EL (cell line): Measurements from ENCODE around the gene FRMPD3.

Experiments used
- DNase-seq: peaks from one replicate; pipeline ENCODE4 v3.0.0-alpha.2; 2016

FRMPD3 gene

DNA sequence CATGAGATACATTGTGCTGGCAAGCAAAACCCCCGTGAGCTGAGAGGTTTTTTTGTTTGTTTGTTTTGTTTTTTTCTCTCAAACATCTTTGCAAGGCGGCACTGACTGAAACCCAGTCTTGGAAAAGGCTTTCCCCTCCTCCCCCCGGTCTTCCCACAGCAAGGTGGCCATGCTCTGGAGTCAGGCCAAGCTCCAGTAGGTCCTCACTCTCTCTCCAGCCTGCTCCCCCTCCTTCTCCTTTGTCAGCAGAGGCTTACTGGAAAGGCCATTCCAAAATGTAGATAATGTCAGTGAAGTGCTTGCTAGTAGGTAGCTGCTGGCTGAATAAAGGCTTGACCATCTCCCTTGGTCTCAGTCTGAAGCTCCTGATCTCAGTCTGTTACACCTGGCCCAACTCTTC, 32.6 kb downstream of the FRMPD3 start:
- DNase-seq: no peak

DNA sequence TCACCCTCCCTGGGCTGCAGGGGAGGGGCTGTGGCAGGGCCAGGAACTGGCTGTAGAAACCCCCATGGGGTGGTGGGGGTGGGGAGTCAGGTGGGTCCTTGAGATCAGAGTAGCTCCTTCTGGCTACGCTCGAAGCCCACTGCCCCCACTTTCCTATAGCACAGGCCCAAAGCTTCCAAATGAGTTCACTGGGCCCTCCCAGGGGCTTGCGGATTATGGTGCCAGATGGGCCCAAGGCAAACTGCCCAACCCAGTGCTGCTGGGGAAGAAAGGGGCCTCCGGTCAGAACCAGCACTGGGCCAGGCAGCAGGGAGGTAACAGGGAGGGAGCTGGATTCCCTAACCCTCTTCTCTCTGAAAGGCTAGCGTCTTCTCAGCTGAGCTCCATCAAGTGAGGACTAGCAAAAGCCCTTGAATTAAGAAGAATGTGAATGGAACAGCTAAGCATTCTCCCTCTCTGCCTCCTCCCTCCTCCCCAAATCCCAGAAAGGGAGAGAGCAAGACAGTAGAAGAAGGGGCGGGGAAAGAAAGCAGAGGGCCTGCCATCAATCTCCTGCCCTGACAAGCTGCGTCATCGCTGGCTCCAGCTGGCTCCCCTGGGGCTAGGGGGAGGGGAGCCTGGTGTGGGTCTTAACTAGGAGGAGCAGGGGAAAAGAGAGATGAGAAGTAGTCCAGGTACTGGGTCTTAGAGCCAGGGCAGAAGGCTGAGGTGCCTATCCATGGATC, 34.7 kb downstream of the FRMPD3 start:
- peak; percentile 2 for DNase-seq

DNA sequence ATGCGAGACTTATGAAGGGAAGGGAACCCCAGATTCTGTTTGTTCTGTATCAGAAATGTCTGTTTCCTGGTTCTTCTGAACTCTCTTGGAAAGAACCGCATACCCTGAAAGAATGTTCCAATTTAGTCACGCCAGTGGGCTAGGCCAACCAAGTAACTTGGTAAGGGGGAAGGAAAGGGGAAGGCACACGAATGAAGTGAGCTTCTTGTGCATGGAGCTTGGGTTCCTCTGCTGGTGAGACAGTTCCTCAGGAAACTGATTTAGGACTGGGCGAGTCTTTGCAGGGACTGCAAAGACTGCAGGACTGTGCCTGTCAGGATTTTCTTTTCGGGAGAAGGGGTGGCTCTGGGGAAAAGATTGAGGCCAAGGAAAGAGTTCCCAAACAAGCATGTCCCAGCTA, 35.6 kb downstream of the FRMPD3 start:
- DNase-seq: peak; percentile 0

DNA sequence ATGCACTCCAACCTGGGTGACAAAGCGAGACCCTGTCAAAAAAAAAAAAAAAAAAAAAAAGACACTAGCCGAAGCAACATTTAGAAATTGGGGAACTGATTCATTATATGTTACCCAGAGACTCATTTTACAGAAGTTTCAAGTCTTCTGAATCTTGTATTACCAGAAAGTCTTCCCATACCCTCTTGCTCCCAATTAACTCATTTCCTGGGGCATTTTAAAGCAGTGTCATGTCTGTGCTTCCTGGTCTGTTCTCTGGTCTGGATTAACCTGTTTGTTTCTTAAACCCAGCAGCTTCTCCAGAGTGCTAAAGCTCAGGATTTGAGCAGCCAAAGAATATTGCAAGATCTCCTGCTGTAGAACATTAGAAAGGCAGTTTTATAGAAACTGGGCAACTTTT, 43.7 kb downstream of the FRMPD3 start:
- DNase-seq: no peak

DNA sequence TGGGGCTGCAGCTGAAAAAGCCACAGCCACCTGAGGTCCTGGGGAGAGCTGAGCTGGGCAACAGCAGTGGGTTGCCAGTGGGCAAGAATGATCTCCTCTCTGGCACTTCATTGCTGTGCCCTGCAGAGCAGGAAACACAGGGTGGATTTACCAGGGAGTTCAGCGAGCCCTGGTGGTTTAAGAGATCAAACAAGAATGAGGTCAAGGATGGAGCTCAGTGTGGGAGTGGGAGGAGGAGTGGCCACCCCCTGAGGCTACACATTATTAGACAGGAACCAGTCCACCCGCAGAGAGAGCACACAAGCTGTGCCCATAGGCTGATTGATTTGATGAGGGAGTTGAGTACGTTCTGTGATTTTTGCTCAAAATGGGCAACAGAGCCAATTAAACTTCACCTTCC, 47.3 kb downstream of the FRMPD3 start:
- DNase-seq: no peak
